Activated CD8-positive, alpha-beta memory T cell treated with anti-CD3 and anti-CD28 coated beads for 36 hours (primary cell): ENCODE results near the gene EXOC4. TPM values are rescaled to one million over a fixed set of nuclear protein-coding genes. Genes with fewer than 3 reads are reported as not detected.

Experiments
- CTCF ChIA-PET: fragments of 350-600 bp; sonication (Branson Sonifier 250); formaldehyde crosslinking; loops from one replicate; lab custom pipeline; 2021; ENCODE audit warnings: antibody characterized with exemption; lab: Charles Lee
- POLR2A ChIA-PET: fragments of 350-600 bp; sonication (Branson Sonifier 250); formaldehyde crosslinking; loops from one replicate; lab custom pipeline; 2021; ENCODE audit warnings: antibody characterized with exemption; lab: Charles Lee
- total RNA-seq, 2 experiments: library from RNA; stranded (reverse); gene quantifications; one replicate each; pipeline ENCODE4 v1.2.3, GENCODE V29; 2021

EXOC4 gene
- total RNA-seq, 2 experiments from 2014 or later, result 44.2 to 51.7 TPM

GRCh38 chr7:133452577-133452976 lies 199.7 kb downstream of the EXOC4 start:
- ChIA-PET CTCF (no interaction called here), POLR2A (no interaction called here)

GRCh38 chr7:133458688-133459087 lies 205.8 kb downstream of the EXOC4 start:
- POLR2A ChIA-PET, result no interaction called here
- CTCF ChIA-PET, result no interaction called here

DNA sequence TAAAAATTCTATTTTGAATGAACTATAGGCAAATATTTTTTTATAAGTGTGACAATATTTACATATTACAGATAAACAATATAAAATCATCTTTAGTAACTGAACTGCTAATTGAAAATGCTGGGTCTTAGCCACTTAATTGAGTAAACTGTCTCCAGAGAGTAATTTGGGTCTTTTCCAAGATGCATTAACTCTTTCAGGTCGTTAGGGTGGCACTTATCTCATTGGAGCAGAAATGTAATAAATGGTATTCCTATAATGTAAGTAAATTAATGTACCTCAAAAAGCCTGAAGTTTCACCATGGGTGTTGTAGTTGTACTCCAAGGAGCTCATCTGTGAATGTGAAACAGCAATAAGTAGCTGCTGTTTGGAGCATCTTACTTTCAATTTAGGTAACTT lies 208.5 kb downstream of the EXOC4 start:
- ChIA-PET CTCF (no interaction called here), POLR2A (no interaction called here)

DNA sequence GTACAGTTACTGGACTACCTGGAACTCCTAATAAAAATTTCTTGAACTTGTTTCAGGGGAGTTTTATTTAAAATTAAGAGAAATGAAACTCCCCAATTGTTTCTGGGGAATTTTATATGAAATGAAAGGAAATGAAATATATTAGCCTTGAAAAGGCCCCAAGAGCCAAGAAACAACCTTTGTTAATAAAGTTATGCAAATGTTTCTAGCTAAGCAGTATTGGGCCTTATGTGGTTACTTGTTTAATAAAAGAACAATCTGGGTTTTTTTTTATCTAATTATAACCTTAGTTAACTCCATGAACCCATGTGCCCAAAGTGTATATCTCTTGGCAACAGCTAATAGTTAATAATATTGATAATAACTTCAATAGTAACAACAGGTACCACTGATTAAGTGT lies 222.8 kb downstream of the EXOC4 start:
- ChIA-PET CTCF (no interaction called here), POLR2A (no interaction called here)

- CTCF ChIA-PET, result no interaction called here
- POLR2A ChIA-PET, result no interaction called here
Measured at GRCh38 chr7:133477791-133478190, 224.9 kb downstream of the EXOC4 start.

- CTCF ChIA-PET, result no interaction called here
- POLR2A ChIA-PET, result no interaction called here
Measured at GRCh38 chr7:133478591-133479135, 225.8 kb downstream of the EXOC4 start.

GRCh38 chr7:133479456-133480065 lies 226.7 kb downstream of the EXOC4 start:
- POLR2A ChIA-PET, result interaction anchor here (0.6 kb wide), 1 partner anchor 33 kb away, joined by 3 read pairs; no protein-coding TSS in a partner anchor
- CTCF ChIA-PET, result interaction anchor here (0.7 kb wide), 1 partner anchor 30 kb away, joined by 4 read pairs; no protein-coding TSS in a partner anchor

- ChIA-PET CTCF (no interaction called here), POLR2A (no interaction called here)
Measured at GRCh38 chr7:133480868-133481267, 228.0 kb downstream of the EXOC4 start.

- ChIA-PET CTCF (no interaction called here), POLR2A (no interaction called here)
Measured at GRCh38 chr7:133481676-133482075, 228.8 kb downstream of the EXOC4 start.

GRCh38 chr7:133482599-133482998 lies 229.7 kb downstream of the EXOC4 start:
- ChIA-PET POLR2A (no interaction called here), CTCF (no interaction called here)

GRCh38 chr7:133484086-133484485 lies 231.2 kb downstream of the EXOC4 start:
- CTCF ChIA-PET, result no interaction called here
- POLR2A ChIA-PET, result no interaction called here

DNA sequence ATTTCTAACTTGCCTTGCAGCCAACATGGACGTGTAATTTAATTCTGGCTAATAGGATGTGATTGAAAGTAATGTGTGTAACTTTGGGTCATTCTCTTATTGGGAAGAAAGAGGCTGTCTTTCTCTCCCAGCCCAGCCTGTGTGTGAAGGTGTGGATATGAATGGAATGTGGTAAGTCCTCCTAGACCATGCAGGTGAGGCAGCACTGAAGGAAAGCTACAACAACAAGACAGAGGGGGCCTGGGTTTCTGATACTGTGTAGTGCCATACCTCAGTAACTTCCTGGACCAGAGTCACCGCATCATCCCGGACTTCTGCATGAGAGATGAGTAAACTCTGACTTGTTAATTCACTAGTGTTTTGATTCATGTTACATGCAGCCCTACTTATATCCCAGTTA lies 237.0 kb downstream of the EXOC4 start:
- ChIA-PET CTCF (no interaction called here), POLR2A (no interaction called here)

GRCh38 chr7:133491201-133491691 lies 238.4 kb downstream of the EXOC4 start:
- ChIA-PET POLR2A (no interaction called here), CTCF (no interaction called here)

GRCh38 chr7:133491846-133492652 lies 239.2 kb downstream of the EXOC4 start:
- ChIA-PET POLR2A (no interaction called here), CTCF (no interaction called here)

DNA sequence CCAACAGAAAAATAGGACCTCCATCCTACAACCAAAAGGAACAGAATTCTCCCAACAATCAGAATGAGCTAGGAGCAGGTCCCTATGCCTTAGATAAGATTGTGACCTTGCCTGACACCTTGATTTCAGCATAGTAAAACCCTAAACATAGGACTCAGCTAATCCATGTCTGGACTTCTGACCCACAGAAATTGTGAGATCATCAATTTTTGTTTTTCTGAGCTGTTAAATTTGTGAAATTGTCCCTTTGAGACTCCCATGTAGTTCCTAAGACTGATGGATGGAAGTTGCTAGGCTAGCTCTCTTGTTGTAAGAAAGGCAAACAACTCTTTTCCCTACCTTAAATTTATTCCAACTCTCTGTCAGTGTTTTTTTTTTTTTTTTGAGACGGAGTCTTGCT lies 244.2 kb downstream of the EXOC4 start:
- CTCF ChIA-PET, result no interaction called here
- POLR2A ChIA-PET, result interaction anchor here (0.7 kb wide), 1 partner anchor 8 kb away, joined by 7 read pairs; no protein-coding TSS in a partner anchor

DNA sequence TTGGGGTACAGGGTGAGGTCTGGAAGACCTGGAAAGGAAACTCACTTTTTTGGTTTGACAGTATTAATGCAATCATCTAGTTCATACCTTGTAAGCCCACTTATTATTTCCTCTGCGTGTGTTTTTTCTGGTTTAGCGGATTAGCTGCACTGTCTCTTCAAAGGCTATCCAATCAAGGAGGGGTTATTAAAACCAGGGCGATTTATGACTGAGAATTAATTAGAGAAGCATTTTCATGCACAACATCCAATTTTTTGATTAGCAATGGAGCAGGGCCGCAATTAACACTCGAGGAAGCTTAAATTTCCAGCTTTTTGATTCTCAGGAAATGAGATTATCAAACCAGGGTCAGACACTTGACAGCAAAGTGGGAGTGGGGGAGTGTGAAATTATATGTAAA lies 248.9 kb downstream of the EXOC4 start:
- ChIA-PET CTCF (no interaction called here), POLR2A (no interaction called here)

GRCh38 chr7:133502498-133502897 lies 249.6 kb downstream of the EXOC4 start:
- ChIA-PET POLR2A (no interaction called here), CTCF (no interaction called here)

DNA sequence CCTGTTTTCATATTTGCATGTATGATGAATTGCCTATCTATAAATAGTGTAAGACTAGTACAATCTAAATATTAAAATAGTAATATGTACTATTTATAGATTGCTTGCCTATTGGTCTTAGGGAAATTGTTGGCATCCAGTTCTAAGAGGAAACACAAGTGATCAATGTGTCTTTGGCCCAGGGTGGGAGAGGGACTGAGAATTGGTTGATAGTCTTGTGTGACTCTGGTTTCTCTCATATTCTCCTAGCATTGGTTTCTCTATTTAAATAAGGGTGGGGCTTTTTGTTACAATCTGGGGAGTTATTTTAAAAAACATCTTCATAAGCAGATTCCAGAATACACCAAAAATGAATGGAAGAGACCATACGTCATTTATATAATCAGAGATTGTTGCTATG lies 250.1 kb downstream of the EXOC4 start:
- CTCF ChIA-PET, result no interaction called here
- POLR2A ChIA-PET, result no interaction called here

- ChIA-PET POLR2A (no interaction called here), CTCF (no interaction called here)
Measured at GRCh38 chr7:133504825-133505224, 251.9 kb downstream of the EXOC4 start.

- POLR2A ChIA-PET, result no interaction called here
Measured at GRCh38 chr7:133509822-133510221, 256.9 kb downstream of the EXOC4 start.

More at GRCh38 chr7:133509822-133510221, 256.9 kb downstream of the EXOC4 start:
- CTCF ChIA-PET, result no interaction called here
